MCF 10A (cell line): Measurements from ENCODE around the gene KIFC1. TPM values are rescaled to one million over a fixed set of nuclear protein-coding genes. Genes with fewer than 3 reads are reported as not detected.

Experiments used
- BruUV-seq: library from RNA; stranded (reverse); fragments of 400-500 nt; replicated peaks from 2 replicates; lab custom pipeline; 2021; lab: Mats Ljungman, UMichigan
- CTCF ChIA-PET: fragments of 300-600 bp; sonication (Branson Sonifier 250); formaldehyde crosslinking; extraction: SDS; loops from one replicate; lab custom pipeline; 2021; ENCODE audit warnings: antibody characterized with exemption, inconsistent platforms; lab: Yijun Ruan, JAX
- POLR2A ChIA-PET: fragments of 300-600, 350-650 bp; sonication (Branson Sonifier 250); formaldehyde crosslinking; extraction: SDS; loops from one replicate; lab custom pipeline; 2020; ENCODE audit warnings: antibody characterized with exemption, inconsistent platforms; lab: Yijun Ruan, JAX
- DNase-seq: peaks from one replicate; pipeline ENCODE4 v3.0.0-alpha.2; 2018; ENCODE audit not compliant: unreplicated experiment
- H3K27ac Mint-ChIP-seq: one replicate; pipeline ENCODE4 v1.8.0; 2022; ENCODE audit warnings: mild to moderate bottlenecking, low read depth, mixed read lengths; ENCODE audit not compliant: unreplicated experiment
- H3K27me3 Mint-ChIP-seq: one replicate; pipeline ENCODE4 v1.8.0; 2022; ENCODE audit warnings: mixed read lengths; ENCODE audit not compliant: insufficient read depth, unreplicated experiment
- H3K36me3 Mint-ChIP-seq: one replicate; pipeline ENCODE4 v1.8.0; 2022; ENCODE audit warnings: mild to moderate bottlenecking, moderate library complexity, mixed read lengths; ENCODE audit not compliant: insufficient read depth, unreplicated experiment
- H3K4me1 Mint-ChIP-seq: one replicate; pipeline ENCODE4 v1.8.0; 2022; ENCODE audit warnings: mixed read lengths; ENCODE audit not compliant: insufficient read depth, unreplicated experiment
- H3K4me3 Mint-ChIP-seq: one replicate; pipeline ENCODE4 v1.8.0; 2022; ENCODE audit warnings: mild to moderate bottlenecking, moderate library complexity, mixed read lengths; ENCODE audit not compliant: unreplicated experiment
- H3K9me3 Mint-ChIP-seq: one replicate; pipeline ENCODE4 v1.8.0; 2022; ENCODE audit warnings: mixed read lengths; ENCODE audit not compliant: unreplicated experiment
- CTCF ChIP-seq: fragments of 200-600 bp; IDR thresholded peaks from one replicate; pipeline ENCODE4 v1.8.0; 2022; ENCODE audit warnings: antibody characterized with exemption, mild to moderate bottlenecking; ENCODE audit not compliant: unreplicated experiment
- intact Hi-C: fragments of 100-400 bp; cut with micrococcal nuclease; formaldehyde crosslinking; loops from 2 replicates; pipeline ENCODE4 v1.14.1; 2022
- total RNA-seq: library from RNA; stranded (reverse); gene quantifications from 2 replicates; pipeline ENCODE4 v1.2.3, GENCODE V29; 2022

The KIFC1 gene
- total RNA-seq, 1 experiment from 2014 or later = 27.1 TPM

- POLR2A ChIA-PET = interaction anchor here (0.5 to 6.7 kb wide), 11 partner anchors 15 to 612 kb away, joined by 3 to 35 read pairs (median 4); partner anchors contain the start of genes KIFC1, RPS18, VPS52 and ZBTB9
Observed at GRCh38 chr6:33410711-33411631, 19.3 kb downstream of the KIFC1 start, which contains the start of gene PHF1. TSS of gene PHF1 (plus strand) at chr6:33411014. CDS start at chr6:33412264, 1,250 bp downstream.

GRCh38 chr6:33411632-33412005, 20.0 kb downstream of the KIFC1 start:
- no peaks in the 10 kb centered on the region for H3K27me3 Mint-ChIP-seq
- no TSS peak for BruUV-seq
- DNase-seq = no peak
- H3K36me3 Mint-ChIP-seq = peaks cover 46% of the 10 kb centered on the region
- peak overlapping the region; percentile 95 for H3K4me3 Mint-ChIP-seq
- POLR2A ChIA-PET = interaction anchor here (0.7 to 6.7 kb wide), 3 partner anchors 14 to 612 kb away, joined by 3 to 35 read pairs (median 5); partner anchors contain the start of gene ZBTB9
- TF ChIP-seq CTCF = no peak
- H3K9me3 Mint-ChIP-seq = no peaks in the 10 kb centered on the region
- peaks cover 36% of the 10 kb centered on the region for H3K4me1 Mint-ChIP-seq
- no peak overlapping the region for H3K27ac Mint-ChIP-seq
- CTCF ChIA-PET = interaction anchor here (0.7 to 1.0 kb wide), 5 partner anchors 21 to 517 kb away, joined by 3 to 4 read pairs (median 3); partner anchors contain the start of gene BAK1
- intact Hi-C loops = no loop called here

More at GRCh38 chr6:33410711-33411631, 19.3 kb downstream of the KIFC1 start, which contains the start of gene PHF1:
- CTCF ChIA-PET = interaction anchor here (0.7 kb wide), 2 partner anchors 90 to 517 kb away, joined by 3 to 4 read pairs; no protein-coding TSS in a partner anchor
- BruUV-seq = TSS peak; percentile 31
- Mint-ChIP-seq H3K9me3 (no peaks in the 10 kb centered on the region), H3K4me1 (peaks cover 30% of the 10 kb centered on the region), H3K27me3 (no peaks in the 10 kb centered on the region), H3K36me3 (peaks cover 42% of the 10 kb centered on the region), H3K4me3 (peak within 1 kb of the TSS; percentile 95), H3K27ac (peak within 1 kb of the TSS; percentile 95)
- intact Hi-C loops = loop anchor here (1.0 kb wide), 1 partner anchor 20 kb away; the partner anchor contains the start of gene KIFC1
- peak; percentile 82 for DNase-seq
- peak; percentile 9 for TF ChIP-seq CTCF

- intact Hi-C loops = no loop called here
- no peak for TF ChIP-seq CTCF
- CTCF ChIA-PET = interaction anchor here (0.7 to 1.0 kb wide), 3 partner anchors 22 to 168 kb away, joined by 3 read pairs; partner anchors contain the start of gene BAK1
- H3K9me3 Mint-ChIP-seq = no peaks in the 10 kb centered on the region
- BruUV-seq = no TSS peak
- H3K4me1 Mint-ChIP-seq = peaks cover 40% of the 10 kb centered on the region
- POLR2A ChIA-PET = interaction anchor here (0.7 to 6.7 kb wide), 3 partner anchors 13 to 613 kb away, joined by 3 to 35 read pairs (median 5); partner anchors contain the start of gene ZBTB9
- no peaks in the 10 kb centered on the region for H3K27me3 Mint-ChIP-seq
- H3K27ac Mint-ChIP-seq = no peak overlapping the region
- peaks cover 49% of the 10 kb centered on the region for H3K36me3 Mint-ChIP-seq
- peak overlapping the region; percentile 95 for H3K4me3 Mint-ChIP-seq
- DNase-seq = no peak
Observed at GRCh38 chr6:33412140-33413009, 20.8 kb downstream of the KIFC1 start.
